Neural cell (in vitro differentiated cells): ENCODE data around the gene MR1. TPM values are rescaled to one million over a fixed set of nuclear protein-coding genes. Genes with fewer than 3 reads are reported as not detected.

Experiments used
- H2AFZ ChIP-seq: fragments of 200-600, 300-800 bp; sonication (generic), shearing (Covaris generic); 2 replicates; pipeline ENCODE4 v1.6.0; 2014; ENCODE audit warnings: low read depth, mild to moderate bottlenecking, antibody characterized with exemption, low read length, moderate library complexity
- H3F3A ChIP-seq: fragments of 200-600 bp; shearing (Covaris generic); 2 replicates; pipeline ENCODE4 v1.6.1; 2016; ENCODE audit warnings: mild to moderate bottlenecking, moderate library complexity, mixed read lengths, antibody characterized with exemption, low read length; ENCODE audit not compliant: insufficient read depth, poor library complexity, severe bottlenecking
- H3K27ac ChIP-seq: fragments of 200-600, 300-800 bp; sonication (generic), shearing (Covaris generic); 2 replicates; pipeline ENCODE4 v1.5.1; 2014; ENCODE audit warnings: mild to moderate bottlenecking, low read length, moderate library complexity
- H3K27me3 ChIP-seq: fragments of 300-800, 200-600 bp; sonication (generic), shearing (Covaris generic); 2 replicates; pipeline ENCODE4 v1.6.0; 2014; ENCODE audit warnings: mild to moderate bottlenecking, low read depth, low read length, moderate library complexity; ENCODE audit not compliant: insufficient read depth
- H3K36me3 ChIP-seq: fragments of 300-800, 200-600 bp; sonication (generic), shearing (Covaris generic); 2 replicates; pipeline ENCODE4 v1.5.1; 2014; ENCODE audit warnings: mild to moderate bottlenecking, antibody characterized with exemption, low read length, moderate library complexity; ENCODE audit not compliant: insufficient read depth
- H3K4me2 ChIP-seq: fragments of 300-800, 200-600 bp; sonication (generic), shearing (Covaris generic); 2 replicates; pipeline ENCODE4 v1.6.0; 2014; ENCODE audit warnings: mild to moderate bottlenecking, low read length
- H3K4me3 ChIP-seq: fragments of 300-800, 200-600 bp; sonication (generic), shearing (Covaris generic); 2 replicates; pipeline ENCODE4 v1.5.1; 2014; ENCODE audit warnings: mild to moderate bottlenecking, low read length, moderate library complexity
- H3K79me2 ChIP-seq: fragments of 200-600 bp; shearing (Covaris generic); replicated peaks from 2 replicates; pipeline ENCODE4 v1.6.0; 2014; ENCODE audit warnings: mild to moderate bottlenecking, low read length, moderate library complexity; ENCODE audit not compliant: insufficient read depth
- H3K9ac ChIP-seq: fragments of 300-800, 200-600 bp; sonication (generic), shearing (Covaris generic); 2 replicates; pipeline ENCODE4 v1.6.1; 2016; ENCODE audit warnings: mild to moderate bottlenecking, low read length, mixed read lengths
- H3K9me2 ChIP-seq: fragments of 200-600 bp; shearing (Covaris generic); 2 replicates; pipeline ENCODE4 v1.6.1; 2016; ENCODE audit warnings: mild to moderate bottlenecking, low read length, mixed read lengths; ENCODE audit not compliant: insufficient read depth
- H3K9me3 ChIP-seq: fragments of 200-600, 300-800 bp; sonication (generic), shearing (Covaris generic); 2 replicates; pipeline ENCODE4 v1.6.1; 2016; ENCODE audit warnings: mild to moderate bottlenecking, mixed run types, low read length, moderate library complexity, mixed read lengths
- H4K20me1 ChIP-seq: fragments of 200-600 bp; shearing (Covaris generic); 2 replicates; pipeline ENCODE4 v1.6.1; 2016; ENCODE audit warnings: mild to moderate bottlenecking, mixed run types; ENCODE audit not compliant: insufficient read depth
- EP300 ChIP-seq: fragments of 450-650 bp; conservative IDR thresholded peaks from 2 replicates; pipeline ENCODE4 v1.6.1; 2014; ENCODE audit warnings: antibody characterized with exemption, mild to moderate bottlenecking, moderate library complexity; ENCODE audit not compliant: poor library complexity, severe bottlenecking
- EZH2 ChIP-seq: fragments of 200-600, 300-800 bp; shearing (Covaris generic), sonication (generic); IDR thresholded peaks from 2 replicates; pipeline ENCODE4 v1.6.1; 2014; ENCODE audit warnings: antibody characterized with exemption, low read length, borderline replicate concordance, mild to moderate bottlenecking; ENCODE audit not compliant: insufficient read depth, poor library complexity, severe bottlenecking
- MXI1 ChIP-seq: fragments of 450-650 bp; conservative IDR thresholded peaks from 2 replicates; pipeline ENCODE4 v1.6.1; 2014; ENCODE audit warnings: antibody characterized with exemption, mild to moderate bottlenecking; ENCODE audit not compliant: poor library complexity, severe bottlenecking
- POLR2AphosphoS5 ChIP-seq: IDR thresholded peaks from 2 replicates; pipeline ENCODE4 v1.6.1; 2012
- RAD21 ChIP-seq: fragments of 450-650 bp; conservative IDR thresholded peaks from 2 replicates; pipeline ENCODE4 v1.6.1; 2014; ENCODE audit warnings: antibody characterized with exemption, mild to moderate bottlenecking, moderate library complexity
- SMC3 ChIP-seq: fragments of 450-650 bp; conservative IDR thresholded peaks from 2 replicates; pipeline ENCODE4 v1.6.1; 2014; ENCODE audit warnings: antibody characterized with exemption, mild to moderate bottlenecking, moderate library complexity; ENCODE audit not compliant: poor library complexity
- TAF1 ChIP-seq: IDR thresholded peaks from 2 replicates; pipeline ENCODE4 v1.6.1; 2012; ENCODE audit warnings: low read depth
- polyA plus RNA-seq: library from polyadenylated mRNA; depleted of rRNA; stranded (reverse); fragments of >200 nt; gene quantifications from 2 replicates; pipeline ENCODE4 v1.2.3, GENCODE V29; 2014
- TF ChIP-seq, protein P1 (sequence below): IDR thresholded peaks from 2 replicates; pipeline ENCODE4 v1.6.1; 2012; ENCODE audit warnings: borderline replicate concordance
- TF ChIP-seq, protein P2 (sequence below): fragments of 450-650 bp; IDR thresholded peaks from 2 replicates; pipeline ENCODE4 v1.5.1; 2014; ENCODE audit warnings: antibody characterized with exemption, mild to moderate bottlenecking, moderate library complexity; ENCODE audit not compliant: poor library complexity, severe bottlenecking

MR1 gene
- polyA plus RNA-seq, 1 donor from 2014 or later: not detected

- H3K9ac ChIP-seq: no peak overlapping the region
- H3K4me3 ChIP-seq: no peak overlapping the region
- no peaks in the 10 kb centered on the region for H3K79me2 ChIP-seq
- H2AFZ ChIP-seq: no peak overlapping the region
- no peaks in the 10 kb centered on the region for H3K27me3 ChIP-seq
- no peak overlapping the region for H3K27ac ChIP-seq
- TF ChIP-seq POLR2AphosphoS5: no peak
- no peaks in the 10 kb centered on the region for H3K36me3 ChIP-seq
- no peaks in the 10 kb centered on the region for H3K9me3 ChIP-seq
- H4K20me1 ChIP-seq: no peaks in the 10 kb centered on the region
- H3K9me2 ChIP-seq: no peaks in the 10 kb centered on the region
- H3K4me2 ChIP-seq: no peak overlapping the region
- H3F3A ChIP-seq: no peaks in the 10 kb centered on the region
Measured at GRCh38 chr1:181049378-181049777, 15.6 kb downstream of the MR1 start.

GRCh38 chr1:181050922-181051321 is 17.1 kb downstream of the MR1 start:
- Histone ChIP-seq H3K27ac (no peak overlapping the region), H3F3A (no peaks in the 10 kb centered on the region), H3K4me3 (no peak overlapping the region), H3K9me3 (no peaks in the 10 kb centered on the region), H3K36me3 (no peaks in the 10 kb centered on the region), H2AFZ (no peak overlapping the region), H3K79me2 (no peaks in the 10 kb centered on the region), H3K4me2 (no peak overlapping the region), H3K9ac (no peak overlapping the region), H3K9me2 (no peaks in the 10 kb centered on the region), H3K27me3 (no peaks in the 10 kb centered on the region), H4K20me1 (no peaks in the 10 kb centered on the region)
- TF ChIP-seq, protein P1, sequence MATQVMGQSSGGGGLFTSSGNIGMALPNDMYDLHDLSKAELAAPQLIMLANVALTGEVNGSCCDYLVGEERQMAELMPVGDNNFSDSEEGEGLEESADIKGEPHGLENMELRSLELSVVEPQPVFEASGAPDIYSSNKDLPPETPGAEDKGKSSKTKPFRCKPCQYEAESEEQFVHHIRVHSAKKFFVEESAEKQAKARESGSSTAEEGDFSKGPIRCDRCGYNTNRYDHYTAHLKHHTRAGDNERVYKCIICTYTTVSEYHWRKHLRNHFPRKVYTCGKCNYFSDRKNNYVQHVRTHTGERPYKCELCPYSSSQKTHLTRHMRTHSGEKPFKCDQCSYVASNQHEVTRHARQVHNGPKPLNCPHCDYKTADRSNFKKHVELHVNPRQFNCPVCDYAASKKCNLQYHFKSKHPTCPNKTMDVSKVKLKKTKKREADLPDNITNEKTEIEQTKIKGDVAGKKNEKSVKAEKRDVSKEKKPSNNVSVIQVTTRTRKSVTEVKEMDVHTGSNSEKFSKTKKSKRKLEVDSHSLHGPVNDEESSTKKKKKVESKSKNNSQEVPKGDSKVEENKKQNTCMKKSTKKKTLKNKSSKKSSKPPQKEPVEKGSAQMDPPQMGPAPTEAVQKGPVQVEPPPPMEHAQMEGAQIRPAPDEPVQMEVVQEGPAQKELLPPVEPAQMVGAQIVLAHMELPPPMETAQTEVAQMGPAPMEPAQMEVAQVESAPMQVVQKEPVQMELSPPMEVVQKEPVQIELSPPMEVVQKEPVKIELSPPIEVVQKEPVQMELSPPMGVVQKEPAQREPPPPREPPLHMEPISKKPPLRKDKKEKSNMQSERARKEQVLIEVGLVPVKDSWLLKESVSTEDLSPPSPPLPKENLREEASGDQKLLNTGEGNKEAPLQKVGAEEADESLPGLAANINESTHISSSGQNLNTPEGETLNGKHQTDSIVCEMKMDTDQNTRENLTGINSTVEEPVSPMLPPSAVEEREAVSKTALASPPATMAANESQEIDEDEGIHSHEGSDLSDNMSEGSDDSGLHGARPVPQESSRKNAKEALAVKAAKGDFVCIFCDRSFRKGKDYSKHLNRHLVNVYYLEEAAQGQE: no peak
- TF ChIP-seq EZH2 (no peak), POLR2AphosphoS5 (no peak), SMC3 (no peak), EP300 (no peak), MXI1 (no peak), RAD21 (no peak), TAF1 (no peak)
- TF ChIP-seq, protein P2, sequence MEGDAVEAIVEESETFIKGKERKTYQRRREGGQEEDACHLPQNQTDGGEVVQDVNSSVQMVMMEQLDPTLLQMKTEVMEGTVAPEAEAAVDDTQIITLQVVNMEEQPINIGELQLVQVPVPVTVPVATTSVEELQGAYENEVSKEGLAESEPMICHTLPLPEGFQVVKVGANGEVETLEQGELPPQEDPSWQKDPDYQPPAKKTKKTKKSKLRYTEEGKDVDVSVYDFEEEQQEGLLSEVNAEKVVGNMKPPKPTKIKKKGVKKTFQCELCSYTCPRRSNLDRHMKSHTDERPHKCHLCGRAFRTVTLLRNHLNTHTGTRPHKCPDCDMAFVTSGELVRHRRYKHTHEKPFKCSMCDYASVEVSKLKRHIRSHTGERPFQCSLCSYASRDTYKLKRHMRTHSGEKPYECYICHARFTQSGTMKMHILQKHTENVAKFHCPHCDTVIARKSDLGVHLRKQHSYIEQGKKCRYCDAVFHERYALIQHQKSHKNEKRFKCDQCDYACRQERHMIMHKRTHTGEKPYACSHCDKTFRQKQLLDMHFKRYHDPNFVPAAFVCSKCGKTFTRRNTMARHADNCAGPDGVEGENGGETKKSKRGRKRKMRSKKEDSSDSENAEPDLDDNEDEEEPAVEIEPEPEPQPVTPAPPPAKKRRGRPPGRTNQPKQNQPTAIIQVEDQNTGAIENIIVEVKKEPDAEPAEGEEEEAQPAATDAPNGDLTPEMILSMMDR: no peak

- no peak overlapping the region for H3K27ac ChIP-seq
- H3K4me3 ChIP-seq: no peak overlapping the region
- H3K9me3 ChIP-seq: peaks cover 3% of the 10 kb centered on the region
- H3K9me2 ChIP-seq: no peaks in the 10 kb centered on the region
- H3K27me3 ChIP-seq: no peaks in the 10 kb centered on the region
- TF ChIP-seq POLR2AphosphoS5 (no peak), TAF1 (no peak), EZH2 (no peak), SMC3 (no peak), MXI1 (no peak), EP300 (no peak), RAD21 (no peak)
- TF ChIP-seq, protein P1: no peak
- TF ChIP-seq, protein P2: no peak
- H4K20me1 ChIP-seq: no peaks in the 10 kb centered on the region
- H3K36me3 ChIP-seq: no peaks in the 10 kb centered on the region
- no peak overlapping the region for H3K4me2 ChIP-seq
- no peak overlapping the region for H2AFZ ChIP-seq
- H3K79me2 ChIP-seq: no peaks in the 10 kb centered on the region
- no peak overlapping the region for H3K9ac ChIP-seq
- H3F3A ChIP-seq: no peaks in the 10 kb centered on the region
Measured at GRCh38 chr1:181056560-181056959, 22.8 kb downstream of the MR1 start.
